Measurements from ENCODE around the gene DHRS7B.

- TF ChIP-seq CTCF (IDR thresholded peaks at IDR 0.05) = no peak
- no peak for TF ChIP-seq POLR2A (IDR thresholded peaks at IDR 0.05; ENCODE audit: low read depth)
These were observed 85.2 kb downstream of the DHRS7B start for GRCh38 chr17:21211825-21212479.

All from esophagus muscularis mucosa (tissue), 3 donors.